A549 (cell line): ENCODE results near the gene KRTAP9-3. TPM values are rescaled to one million over a fixed set of nuclear protein-coding genes. Genes with fewer than 3 reads are reported as not detected.
"Not testable (repeated sequence)": the region's sequence is repeated elsewhere in the genome, so short reads cannot be mapped to it uniquely, and the experiment has no call there.

Source experiments
- ATAC-seq, 2 experiments: fragments of 200-7000 bp in 1 of 2; fragments of >200 bp in 1 of 2; cut with Nextera tagmentation in 1 of 2; cut with Tn5 transposase in 1 of 2; 3 replicates each; pipeline versions ENCODE4 v1.8.0 to v1.9.1; 2018 to 2020; ENCODE audit warnings: mild to moderate bottlenecking in 1 of 2, moderate library complexity in 1 of 2
- CTCF ChIA-PET: fragments of 300-600 bp; sonication (Branson Sonifier 250); formaldehyde crosslinking; extraction: SDS; loops from one replicate; lab custom pipeline; 2021; ENCODE audit warnings: antibody characterized with exemption, inconsistent platforms; lab: Yijun Ruan, JAX
- POLR2A ChIA-PET: fragments of 350-600 bp; formaldehyde crosslinking; extraction: SDS; loops from one replicate; lab custom pipeline; 2021; ENCODE audit warnings: antibody characterized with exemption, inconsistent platforms; lab: Yijun Ruan, JAX
- DNase-seq, 2 experiments: peaks; one replicate each; pipeline versions ENCODE4 v3.0.0 to v3.0.0-alpha.2; 2011 to 2016; ENCODE audit warnings: low read depth in 1 of 2, low spot score in 1 of 2
- FAIRE-seq: peaks from 2 replicates; lab custom pipeline; 2011; peaks lifted over from hg19 to GRCh38; lab: Jason Lieb, UNC
- H3K27ac ChIP-seq, 2 experiments: fragments of >200 bp; sonication (Bioruptor Twin); formaldehyde crosslinking; 3 replicates each; pipeline ENCODE4 v1.5.1; 2016 to 2017
- H3K4me1 ChIP-seq: fragments of >200 bp; sonication (Bioruptor Twin); formaldehyde crosslinking; 3 replicates; pipeline ENCODE4 v1.6.1; 2016
- H3K4me2 ChIP-seq: fragments of >200 bp; sonication (Bioruptor Twin); formaldehyde crosslinking; 3 replicates; pipeline ENCODE4 v1.6.1; 2016
- H3K4me3 ChIP-seq: fragments of >200 bp; sonication (Bioruptor Twin); formaldehyde crosslinking; 3 replicates; pipeline ENCODE4 v1.5.1; 2016
- H3K9me3 ChIP-seq: fragments of >200 bp; sonication (Bioruptor Twin); formaldehyde crosslinking; 3 replicates; pipeline ENCODE4 v1.6.1; 2016
- CBX8 ChIP-seq: fragments of 200-600 bp; sonication (generic); IDR thresholded peaks from 2 replicates; pipeline ENCODE4 v1.6.1; 2016
- CHD2 ChIP-seq: fragments of 150-350 bp; IDR thresholded peaks from 2 replicates; pipeline ENCODE4 v1.6.1; 2014; ENCODE audit warnings: low read length; ENCODE audit not compliant: partially characterized antibody
- EHF ChIP-seq: fragments of 250-450 bp; sonication (Bioruptor Pico); IDR thresholded peaks from 2 replicates; pipeline ENCODE4 v1.5.0; 2020; ENCODE audit warnings: mild to moderate bottlenecking
- EHMT2 ChIP-seq: fragments of 200-600 bp; sonication (generic); IDR thresholded peaks from 2 replicates; pipeline ENCODE4 v1.6.1; 2016; ENCODE audit warnings: antibody characterized with exemption, low read depth, mild to moderate bottlenecking, moderate library complexity
- EP300 ChIP-seq, 2 experiments: fragments of >200 bp; sonication (Bioruptor Twin); formaldehyde crosslinking; IDR thresholded peaks; 2 replicates in 1 of 2; 3 replicates in 1 of 2; pipeline ENCODE4 v1.6.1; 2016 to 2017
- HES2 ChIP-seq: fragments of >200 bp; sonication (Bioruptor Twin); formaldehyde crosslinking; IDR thresholded peaks from 2 replicates; pipeline ENCODE4 v1.6.1; 2016
- HOXB13 ChIP-seq: fragments of 250-450 bp; sonication (Bioruptor Pico); IDR thresholded peaks from 2 replicates; pipeline ENCODE4 v1.5.0; 2020; ENCODE audit warnings: low read depth, mild to moderate bottlenecking, moderate library complexity
- MAZ ChIP-seq: fragments of 150-350 bp; IDR thresholded peaks from 2 replicates; pipeline ENCODE4 v1.6.1; 2014; ENCODE audit warnings: antibody characterized with exemption, low read depth, low read length, borderline replicate concordance
- NFE2L2 ChIP-seq: fragments of 150-350 bp; conservative IDR thresholded peaks from 2 replicates; pipeline ENCODE4 v1.6.1; 2014; ENCODE audit warnings: low read length
- PHF8 ChIP-seq: fragments of 200-600 bp; sonication (generic); IDR thresholded peaks from 2 replicates; pipeline ENCODE4 v1.6.1; 2016; ENCODE audit warnings: low read depth, mild to moderate bottlenecking, antibody characterized with exemption, moderate library complexity, borderline replicate concordance
- TFCP2L1 ChIP-seq: fragments of 250-450 bp; sonication (Bioruptor Pico); IDR thresholded peaks from 2 replicates; pipeline ENCODE4 v1.5.0; 2021; ENCODE audit warnings: mild to moderate bottlenecking
- ZC3H11A ChIP-seq: fragments of 450-650 bp; IDR thresholded peaks from 2 replicates; pipeline ENCODE4 v1.6.1; 2014; ENCODE audit warnings: antibody characterized with exemption, mild to moderate bottlenecking
- ZFP36 ChIP-seq: fragments of 450-650 bp; IDR thresholded peaks from 2 replicates; pipeline ENCODE4 v1.6.1; 2014; ENCODE audit warnings: borderline replicate concordance; ENCODE audit not compliant: partially characterized antibody
- ZSCAN20 ChIP-seq: fragments of 250-450 bp; sonication (Bioruptor Pico); IDR thresholded peaks from 2 replicates; pipeline ENCODE4 v1.8.0; 2022; ENCODE audit warnings: mild to moderate bottlenecking, moderate library complexity
- WGBS: methylation state at CpG from one replicate; pipeline ENCODE4 v1.1.6; 2017; ENCODE audit errors: missing lambda C conversion rate; 5-methylcytosine and 5-hydroxymethylcytosine counted together
- polyA plus RNA-seq, 4 experiments: library from polyadenylated mRNA; depleted of rRNA in 3 of 4; stranded (reverse); fragments of >200 nt; fragmentation: RNase III in 1 of 4; extraction: RNeasy Plus Mini Kit Qiagen cat#74134 plus additional on column Dnase treatment in 1 of 4; gene quantifications; 2 replicates in 3 of 4; 3 replicates in 1 of 4; pipeline ENCODE4 v1.2.3, GENCODE V29; 2011 to 2017

The KRTAP9-3 gene
- polyA plus RNA-seq, 2 of the 4 experiments (the other 2 are of a cell fraction) = not detected

- no peaks in the 10 kb centered on the region for H3K4me1 ChIP-seq
- ChIA-PET CTCF (no interaction called here), POLR2A (no interaction called here)
- DNase-seq = no peak
- 74% methylated on average over 6 of the region's 6 CpGs for WGBS
- H3K4me3 ChIP-seq = no peak overlapping the region
- H3K27ac ChIP-seq = no peak overlapping the region
- no peak for FAIRE-seq
- no peak for ATAC-seq
- TF ChIP-seq ZC3H11A (no peak), EHMT2 (no peak), PHF8 (no peak), HES2 (no peak)
- no peaks in the 10 kb centered on the region for H3K9me3 ChIP-seq
- H3K4me2 ChIP-seq = no peak overlapping the region
Observed at GRCh38 chr17:41231731-41232130, 518 bp upstream of the KRTAP9-3 start.

DNA sequence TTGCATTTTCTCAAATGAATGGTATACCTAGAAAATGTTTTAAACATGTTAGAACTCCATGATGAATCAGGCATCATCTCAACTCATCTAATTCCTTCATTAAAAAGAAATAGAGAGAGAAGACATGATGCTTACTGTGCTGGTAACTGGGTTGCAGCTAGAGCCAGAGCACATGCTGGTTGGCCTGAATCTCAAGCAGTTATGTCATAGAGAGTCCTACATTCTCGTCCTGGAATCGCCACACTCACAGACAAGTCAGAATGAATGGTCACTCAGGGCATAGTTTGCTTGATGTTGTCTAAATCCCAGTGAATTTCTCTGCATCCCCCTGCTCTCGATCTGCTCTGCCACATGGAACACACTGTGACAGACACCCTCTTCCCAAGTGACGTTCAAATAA lies 4.9 kb downstream of the KRTAP9-3 start:
- FAIRE-seq, POLR2A ChIA-PET, CTCF ChIA-PET: not testable (repeated sequence)

GRCh38 chr17:41237949-41238437 lies 5.7 kb downstream of the KRTAP9-3 start, which contains the start of gene KRTAP9-8:
TSS of gene KRTAP9-8 (plus strand) at chr17:41237999. CDS start at chr17:41238052, 53 bp downstream.
- 24% methylated on average over 3 of the region's 3 CpGs for WGBS
- POLR2A ChIA-PET, FAIRE-seq, CTCF ChIA-PET, H3K27ac ChIP-seq, H3K4me3 ChIP-seq, H3K4me1 ChIP-seq, ATAC-seq, H3K4me2 ChIP-seq, DNase-seq: not testable (repeated sequence)
- H3K9me3 ChIP-seq = peaks cover 18% of the 10 kb centered on the region; the same call in 2 of the 3 replicates

More for the DNA sequence above, 4.9 kb downstream of the KRTAP9-3 start:
- H3K9me3 ChIP-seq = peaks cover 16% of the 10 kb centered on the region; the same call in 2 of the 3 replicates
- ATAC-seq, H3K4me2 ChIP-seq, H3K4me3 ChIP-seq, DNase-seq, H3K27ac ChIP-seq, H3K4me1 ChIP-seq: not testable (repeated sequence)
- 47% methylated on average over 4 of the region's 4 CpGs for WGBS

- H3K9me3 ChIP-seq, H3K4me3 ChIP-seq, H3K4me2 ChIP-seq, ATAC-seq, CTCF ChIA-PET, H3K4me1 ChIP-seq, POLR2A ChIA-PET, DNase-seq, H3K27ac ChIP-seq: not testable (repeated sequence)
- FAIRE-seq = peak; percentile 43
- 40% methylated on average over 2 of the region's 2 CpGs for WGBS
Observed at GRCh38 chr17:41246995-41247787, 14.9 kb downstream of the KRTAP9-3 start.

DNA sequence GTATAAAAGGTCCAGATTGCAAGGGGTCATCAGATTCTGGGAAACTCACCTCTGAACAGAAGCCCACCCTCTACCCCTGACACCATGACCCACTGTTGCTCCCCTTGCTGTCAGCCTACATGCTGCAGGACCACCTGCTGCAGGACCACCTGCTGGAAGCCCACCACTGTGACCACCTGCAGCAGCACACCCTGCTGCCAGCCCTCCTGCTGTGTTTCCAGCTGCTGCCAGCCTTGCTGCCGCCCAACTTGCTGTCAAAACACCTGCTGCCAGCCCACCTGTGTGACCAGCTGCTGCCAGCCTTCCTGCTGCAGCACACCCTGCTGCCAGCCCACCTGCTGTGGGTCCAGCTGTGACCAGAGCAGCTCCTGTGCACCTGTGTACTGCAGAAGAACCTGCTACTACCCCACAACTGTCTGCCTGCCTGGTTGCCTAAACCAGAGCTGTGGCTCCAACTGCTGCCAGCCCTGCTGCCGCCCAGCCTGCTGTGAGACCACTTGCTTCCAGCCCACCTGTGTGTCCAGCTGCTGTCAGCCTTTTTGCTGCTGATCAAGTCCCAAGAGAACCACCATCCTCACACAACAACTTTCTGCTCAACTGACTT lies 17.5 kb downstream of the KRTAP9-3 start, which contains the start of gene KRTAP9-4:
Gene KRTAP9-4 (plus strand): TSS at position 51 of the 604 bp plus-strand sequence. CDS start 34 bp downstream, at position 85.
- POLR2A ChIA-PET, DNase-seq, H3K27ac ChIP-seq, CTCF ChIA-PET, H3K4me1 ChIP-seq, H3K4me3 ChIP-seq, H3K4me2 ChIP-seq, H3K9me3 ChIP-seq, ATAC-seq, FAIRE-seq: not testable (repeated sequence)
- 38% methylated on average over 2 of the region's 2 CpGs for WGBS

GRCh38 chr17:41251261-41251660 lies 19.0 kb downstream of the KRTAP9-3 start:
- POLR2A ChIA-PET = no interaction called here

More at GRCh38 chr17:41251261-41251660, 19.0 kb downstream of the KRTAP9-3 start:
- no peak overlapping the region for H3K4me3 ChIP-seq
- CTCF ChIA-PET = interaction anchor here (1.1 to 1.3 kb wide), 2 partner anchors 9 to 72 kb away, joined by 3 to 4 read pairs; no protein-coding TSS in a partner anchor
- ATAC-seq (no peak), DNase-seq (no peak), FAIRE-seq (no peak)
- no peaks in the 10 kb centered on the region for H3K4me1 ChIP-seq
- no peaks in the 10 kb centered on the region for H3K9me3 ChIP-seq
- 79% methylated on average over 1 of the region's 1 CpG for WGBS
- no peak overlapping the region for H3K4me2 ChIP-seq
- TF ChIP-seq TFCP2L1 (CRISPR knock-in tag) (no peak), MAZ (no peak), HOXB13 (CRISPR knock-in tag) (no peak), EHF (CRISPR knock-in tag) (no peak), ZFP36 (no peak), NFE2L2 (no peak), ZSCAN20 (no peak), EP300 (IDR thresholded peaks at IDR 0.05) (no peak), CHD2 (no peak), CBX8 (no peak)
- H3K27ac ChIP-seq = no peak overlapping the region
